GM12865 (cell line): ENCODE measurements around the gene SGCD.

Experiments used
- DNase-seq: peaks from one replicate; pipeline ENCODE4 v3.0.0; 2010; ENCODE audit warnings: low read depth
- H3K4me3 ChIP-seq: 2 replicates; pipeline ENCODE4 v1.5.1; 2011; ENCODE audit warnings: mild to moderate bottlenecking, low read depth, low read length, control low read depth
- CTCF ChIP-seq: IDR thresholded peaks from 2 replicates; pipeline ENCODE4 v1.5.1; 2011; ENCODE audit warnings: low read length, control low read depth, low read depth, inconsistent platforms; ENCODE audit not compliant: insufficient read depth; ENCODE audit errors: missing control alignments

SGCD gene

GRCh38 chr5:156534085-156534484 lies 207.1 kb downstream of the SGCD start:
- no peak overlapping the region for H3K4me3 ChIP-seq
- no peak for DNase-seq
- no peak for TF ChIP-seq CTCF

- no peak for TF ChIP-seq CTCF
- no peak for DNase-seq
- no peak overlapping the region for H3K4me3 ChIP-seq
These were observed 208.0 kb downstream of the SGCD start for GRCh38 chr5:156534906-156535485.

GRCh38 chr5:156540491-156540890 lies 213.5 kb downstream of the SGCD start:
- no peak for DNase-seq
- no peak overlapping the region for H3K4me3 ChIP-seq
- no peak for TF ChIP-seq CTCF

- no peak for TF ChIP-seq CTCF
- H3K4me3 ChIP-seq = no peak overlapping the region
- no peak for DNase-seq
These were observed 214.6 kb downstream of the SGCD start for GRCh38 chr5:156541582-156541981.

- no peak for DNase-seq
- no peak overlapping the region for H3K4me3 ChIP-seq
- no peak for TF ChIP-seq CTCF
These were observed 216.6 kb downstream of the SGCD start for GRCh38 chr5:156543348-156544145.

- DNase-seq = no peak
- no peak overlapping the region for H3K4me3 ChIP-seq
- no peak for TF ChIP-seq CTCF
These were observed 225.9 kb downstream of the SGCD start for GRCh38 chr5:156552855-156553358.
